Measurements from ENCODE around the gene AKAP6. TPM values are rescaled to one million over a fixed set of nuclear protein-coding genes. Genes with fewer than 3 reads are reported as not detected.

Gene AKAP6
- total and polyA plus RNA-seq, 2 of the 8 experiments (the other 6 are each of a cell fraction or from before 2014, with no cell fraction given), result 0.09 to 0.89 TPM

- TF ChIP-seq EZH2 (IDR thresholded peaks at IDR 0.05; ENCODE audit: low read depth, low read length, severe bottlenecking), result no peak
Measured at GRCh38 chr14:32576088-32576795, 247.1 kb downstream of the AKAP6 start (continued).
